Heart left ventricle (tissue), 13 donors: Measurements from ENCODE around the gene HILPDA.

Experiments
- POLR2A ChIP-seq, 2 donors: fragments of 450-650 bp; IDR thresholded peaks; one replicate each; pipeline ENCODE4 v1.6.1; 2017; ENCODE audit warnings: antibody characterized with exemption in 2 of 2, mild to moderate bottlenecking in 2 of 2, moderate library complexity in 2 of 2
- TF ChIP-seq, protein P1 (sequence below), 12 donors: fragments of 200-600 bp; sonication (generic) in 4 of 12; IDR thresholded peaks; one replicate each; pipeline versions ENCODE4 v1.5.0 to v1.8.0; 2018 to 2022; ENCODE audit warnings: antibody characterized with exemption in 12 of 12, mild to moderate bottlenecking in 5 of 12
- donor health status: ischemic (EF 13 %, LVEDD 7.1; RV severe dilation, severe dysfunction).
- donor health status: DM: no; HTN: yes; CAD: no.
- donor health status: DM: no; HTN: no; CAD: no.
- donor health status: ischemic (EF 25% LVEDD 6.9; RV normal size, moderate dysfunction).
- donor health status: ischemic (EF 25% LVEDD 5.7; RV mildly dilated, moderate dysfunction).
- donor health status: ischemic (EF 35%, LVEDD 5.7; RV mildly dilated, moderate dysfunction).
- donor health status: nonischemic (EF 11% LVEDD 7.7; RV severe dilation, severe dysfunction).
- donor health status: DM: yes; HTN: yes; CAD: no.
- donor health status: PGD.
- donor health status: ischemic (EF 29% LVEDD 5.4; RV normal size, mild dysfunction).
- donor health status: nonischemic (EF 23%, LVEDD 6.1; RV moderate dilation, normal function).

DNA sequence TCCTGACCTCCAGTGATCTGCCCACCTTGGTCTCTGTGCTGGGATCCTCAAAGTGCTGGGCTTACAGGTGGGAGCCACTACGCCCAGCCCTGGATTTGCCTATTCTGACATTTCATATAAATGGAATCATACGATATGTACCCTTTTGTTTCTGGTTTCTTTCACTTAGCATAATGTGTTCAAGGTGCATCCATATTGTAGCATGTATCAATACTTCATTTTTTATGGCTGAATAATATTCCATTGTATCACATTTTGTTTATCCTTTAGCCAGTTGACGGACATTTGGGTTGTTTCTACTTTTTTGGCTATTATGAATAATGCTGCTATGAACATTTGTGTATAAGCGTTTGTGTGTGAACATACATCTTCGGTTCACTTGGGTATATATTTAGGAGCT, 4.8 kb upstream of the HILPDA start:
- no peak for TF ChIP-seq POLR2A (IDR thresholded peaks at IDR 0.05)
- TF ChIP-seq, protein P1, sequence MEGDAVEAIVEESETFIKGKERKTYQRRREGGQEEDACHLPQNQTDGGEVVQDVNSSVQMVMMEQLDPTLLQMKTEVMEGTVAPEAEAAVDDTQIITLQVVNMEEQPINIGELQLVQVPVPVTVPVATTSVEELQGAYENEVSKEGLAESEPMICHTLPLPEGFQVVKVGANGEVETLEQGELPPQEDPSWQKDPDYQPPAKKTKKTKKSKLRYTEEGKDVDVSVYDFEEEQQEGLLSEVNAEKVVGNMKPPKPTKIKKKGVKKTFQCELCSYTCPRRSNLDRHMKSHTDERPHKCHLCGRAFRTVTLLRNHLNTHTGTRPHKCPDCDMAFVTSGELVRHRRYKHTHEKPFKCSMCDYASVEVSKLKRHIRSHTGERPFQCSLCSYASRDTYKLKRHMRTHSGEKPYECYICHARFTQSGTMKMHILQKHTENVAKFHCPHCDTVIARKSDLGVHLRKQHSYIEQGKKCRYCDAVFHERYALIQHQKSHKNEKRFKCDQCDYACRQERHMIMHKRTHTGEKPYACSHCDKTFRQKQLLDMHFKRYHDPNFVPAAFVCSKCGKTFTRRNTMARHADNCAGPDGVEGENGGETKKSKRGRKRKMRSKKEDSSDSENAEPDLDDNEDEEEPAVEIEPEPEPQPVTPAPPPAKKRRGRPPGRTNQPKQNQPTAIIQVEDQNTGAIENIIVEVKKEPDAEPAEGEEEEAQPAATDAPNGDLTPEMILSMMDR (IDR thresholded peaks at IDR 0.05) = no peak
